Measurements from ENCODE around the gene NRXN2.
"Not testable (repeated sequence)": the region's sequence is repeated elsewhere in the genome, so short reads cannot be mapped to it uniquely, and the experiment has no call there.

The NRXN2 gene

GRCh38 chr11:64705501-64705900 lies 17.5 kb downstream of the NRXN2 start:
- no peak overlapping the region for H3K4me3 ChIP-seq (ENCODE audit: low read depth, low read length)

GRCh38 chr11:64703048-64703447 lies 19.9 kb downstream of the NRXN2 start:
- no peak overlapping the region for H3K4me3 ChIP-seq (ENCODE audit: low read depth, low read length)

GRCh38 chr11:64701956-64702355 lies 21.0 kb downstream of the NRXN2 start:
- not testable (repeated sequence) for H3K4me3 ChIP-seq (ENCODE audit: low read depth, low read length)

- H3K4me3 ChIP-seq (ENCODE audit: low read depth, low read length), result no peak overlapping the region
These were observed 24.6 kb downstream of the NRXN2 start for GRCh38 chr11:64698427-64698826.

GRCh38 chr11:64697663-64698375 lies 25.2 kb downstream of the NRXN2 start:
- no peak overlapping the region for H3K4me3 ChIP-seq (ENCODE audit: low read depth, low read length)

GRCh38 chr11:64696045-64696444 lies 27.0 kb downstream of the NRXN2 start:
- no peak overlapping the region for H3K4me3 ChIP-seq (ENCODE audit: low read depth, low read length)

- H3K4me3 ChIP-seq (ENCODE audit: low read depth, low read length), result no peak overlapping the region
These were observed 27.4 kb downstream of the NRXN2 start for GRCh38 chr11:64695548-64695947.

- H3K4me3 ChIP-seq (ENCODE audit: low read depth, low read length), result no peak overlapping the region
These were observed 28.1 kb downstream of the NRXN2 start for GRCh38 chr11:64694821-64695365.

- no peak overlapping the region for H3K4me3 ChIP-seq (ENCODE audit: low read depth, low read length)
These were observed 28.8 kb downstream of the NRXN2 start for GRCh38 chr11:64694026-64694755.

GRCh38 chr11:64692764-64693331 lies 30.1 kb downstream of the NRXN2 start:
- H3K4me3 ChIP-seq (ENCODE audit: low read depth, low read length), result no peak overlapping the region

GRCh38 chr11:64691543-64691942 lies 31.5 kb downstream of the NRXN2 start:
- no peak overlapping the region for H3K4me3 ChIP-seq (ENCODE audit: low read depth, low read length)

- H3K4me3 ChIP-seq (ENCODE audit: low read depth, low read length), result no peak overlapping the region
These were observed 32.8 kb downstream of the NRXN2 start for GRCh38 chr11:64690235-64690634.

- H3K4me3 ChIP-seq (ENCODE audit: low read depth, low read length), result peak overlapping the region; percentile 81
These were observed 34.4 kb downstream of the NRXN2 start for GRCh38 chr11:64688534-64688982.

- no peak overlapping the region for H3K4me3 ChIP-seq (ENCODE audit: low read depth, low read length)
These were observed 35.1 kb downstream of the NRXN2 start for GRCh38 chr11:64687643-64688533.

GRCh38 chr11:64687204-64687603 lies 35.8 kb downstream of the NRXN2 start:
- H3K4me3 ChIP-seq (ENCODE audit: low read depth, low read length), result no peak overlapping the region

GRCh38 chr11:64686466-64687170 lies 36.4 kb downstream of the NRXN2 start:
- H3K4me3 ChIP-seq (ENCODE audit: low read depth, low read length), result no peak overlapping the region

GRCh38 chr11:64685536-64685935 lies 37.5 kb downstream of the NRXN2 start:
- H3K4me3 ChIP-seq (ENCODE audit: low read depth, low read length), result no peak overlapping the region

GRCh38 chr11:64684357-64684756 lies 38.6 kb downstream of the NRXN2 start:
- no peak overlapping the region for H3K4me3 ChIP-seq (ENCODE audit: low read depth, low read length)

- H3K4me3 ChIP-seq (ENCODE audit: low read depth, low read length), result no peak overlapping the region
These were observed 41.8 kb downstream of the NRXN2 start for GRCh38 chr11:64681171-64681570.

GRCh38 chr11:64679846-64680245 lies 43.2 kb downstream of the NRXN2 start:
- H3K4me3 ChIP-seq (ENCODE audit: low read depth, low read length), result no peak overlapping the region

All from iPS-11a (cell line).